ENCODE measurements around the gene SRL.

- TF ChIP-seq POLR2A (IDR thresholded peaks at IDR 0.05): no peak
- TF ChIP-seq CTCF (IDR thresholded peaks at IDR 0.05): no peak
- TF ChIP-seq EP300 (IDR thresholded peaks at IDR 0.05): no peak
- TF ChIP-seq POLR2AphosphoS5 (IDR thresholded peaks at IDR 0.05): no peak
These were observed 64.9 kb downstream of the SRL start for GRCh38 chr16:4176906-4177417.

Data from suprapubic skin (tissue), 4 donors.